Subcutaneous adipose tissue (tissue), 4 donors: ENCODE data around the gene COTL1. TPM values are rescaled to one million over a fixed set of nuclear protein-coding genes. Genes with fewer than 3 reads are reported as not detected.

Source experiments
- CTCF ChIP-seq: fragments of 450-650 bp; IDR thresholded peaks from one replicate; pipeline ENCODE4 v1.5.1; 2016; ENCODE audit warnings: low read depth, mild to moderate bottlenecking, control low read depth, antibody characterized with exemption, moderate library complexity
- total RNA-seq, 4 donors: library from RNA; depleted of rRNA; stranded (reverse); fragments of >200 nt; gene quantifications; one replicate each; pipeline ENCODE4 v1.1.0, GENCODE V29; 2016

COTL1 gene
- total RNA-seq, 4 donors from 2014 or later = 27.5 to 114 (median 59.7) TPM

GRCh38 chr16:84641643-84642358 is 23.9 kb upstream of the COTL1 start:
- no peak for TF ChIP-seq CTCF

GRCh38 chr16:84640145-84640544 is 22.3 kb upstream of the COTL1 start:
- no peak for TF ChIP-seq CTCF

- no peak for TF ChIP-seq CTCF
Observed at GRCh38 chr16:84638231-84638806, 20.4 kb upstream of the COTL1 start.

GRCh38 chr16:84637709-84638108 is 19.8 kb upstream of the COTL1 start:
- TF ChIP-seq CTCF = no peak

GRCh38 chr16:84635702-84636101 is 17.8 kb upstream of the COTL1 start:
- no peak for TF ChIP-seq CTCF

- no peak for TF ChIP-seq CTCF
Observed at GRCh38 chr16:84633622-84634021, 15.7 kb upstream of the COTL1 start.

GRCh38 chr16:84631886-84632285 is 14.0 kb upstream of the COTL1 start:
- no peak for TF ChIP-seq CTCF
